NB4 (cell line): ENCODE measurements around the gene PLXNA2.

Experiments used
- DNase-seq: peaks from one replicate; pipeline ENCODE4 v3.0.0; 2010; ENCODE audit warnings: low read depth
- H3K4me3 ChIP-seq: one replicate; pipeline ENCODE4 v1.5.1; 2011; ENCODE audit warnings: mild to moderate bottlenecking, low read depth, low read length, moderate library complexity
- MYC ChIP-seq: IDR thresholded peaks from 2 replicates; pipeline ENCODE4 v1.6.1; 2011; ENCODE audit warnings: low read depth, low read length
- POLR2A ChIP-seq: IDR thresholded peaks from 2 replicates; pipeline ENCODE4 v1.6.1; 2011; ENCODE audit warnings: mild to moderate bottlenecking; ENCODE audit not compliant: insufficient read length; ENCODE audit errors: extremely low read depth
- TF ChIP-seq, protein P1 (sequence below): IDR thresholded peaks from one replicate; pipeline ENCODE4 v1.5.1; 2012; ENCODE audit warnings: low read depth, low read length
- TF ChIP-seq, protein P2 (sequence below): IDR thresholded peaks from 2 replicates; pipeline ENCODE4 v1.6.1; 2011; ENCODE audit warnings: low read depth, low read length

PLXNA2 gene

DNA sequence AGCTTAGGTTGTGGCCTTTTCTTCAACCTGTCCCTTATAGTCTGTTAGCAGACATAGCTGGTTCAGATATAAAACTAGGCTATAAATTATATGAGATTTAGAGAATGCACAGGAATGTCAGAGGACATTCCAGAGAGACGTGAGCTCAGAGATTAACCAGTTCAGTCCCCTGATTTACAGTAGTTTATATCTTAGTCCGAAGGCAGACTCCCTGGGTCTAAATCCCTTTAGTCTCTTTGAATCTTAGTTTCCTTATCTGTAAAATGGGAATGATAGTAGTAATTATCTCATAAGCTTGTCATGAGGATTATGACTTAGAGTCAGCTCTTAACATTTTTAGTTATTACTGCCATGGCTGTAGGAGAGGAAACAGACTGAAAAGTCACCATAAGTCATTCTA is 45.5 kb upstream of the PLXNA2 start:
- TF ChIP-seq MYC (no peak), POLR2A (no peak)
- TF ChIP-seq, protein P1, sequence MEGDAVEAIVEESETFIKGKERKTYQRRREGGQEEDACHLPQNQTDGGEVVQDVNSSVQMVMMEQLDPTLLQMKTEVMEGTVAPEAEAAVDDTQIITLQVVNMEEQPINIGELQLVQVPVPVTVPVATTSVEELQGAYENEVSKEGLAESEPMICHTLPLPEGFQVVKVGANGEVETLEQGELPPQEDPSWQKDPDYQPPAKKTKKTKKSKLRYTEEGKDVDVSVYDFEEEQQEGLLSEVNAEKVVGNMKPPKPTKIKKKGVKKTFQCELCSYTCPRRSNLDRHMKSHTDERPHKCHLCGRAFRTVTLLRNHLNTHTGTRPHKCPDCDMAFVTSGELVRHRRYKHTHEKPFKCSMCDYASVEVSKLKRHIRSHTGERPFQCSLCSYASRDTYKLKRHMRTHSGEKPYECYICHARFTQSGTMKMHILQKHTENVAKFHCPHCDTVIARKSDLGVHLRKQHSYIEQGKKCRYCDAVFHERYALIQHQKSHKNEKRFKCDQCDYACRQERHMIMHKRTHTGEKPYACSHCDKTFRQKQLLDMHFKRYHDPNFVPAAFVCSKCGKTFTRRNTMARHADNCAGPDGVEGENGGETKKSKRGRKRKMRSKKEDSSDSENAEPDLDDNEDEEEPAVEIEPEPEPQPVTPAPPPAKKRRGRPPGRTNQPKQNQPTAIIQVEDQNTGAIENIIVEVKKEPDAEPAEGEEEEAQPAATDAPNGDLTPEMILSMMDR = no peak
- TF ChIP-seq, protein P2, sequence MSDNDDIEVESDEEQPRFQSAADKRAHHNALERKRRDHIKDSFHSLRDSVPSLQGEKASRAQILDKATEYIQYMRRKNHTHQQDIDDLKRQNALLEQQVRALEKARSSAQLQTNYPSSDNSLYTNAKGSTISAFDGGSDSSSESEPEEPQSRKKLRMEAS = no peak

DNA sequence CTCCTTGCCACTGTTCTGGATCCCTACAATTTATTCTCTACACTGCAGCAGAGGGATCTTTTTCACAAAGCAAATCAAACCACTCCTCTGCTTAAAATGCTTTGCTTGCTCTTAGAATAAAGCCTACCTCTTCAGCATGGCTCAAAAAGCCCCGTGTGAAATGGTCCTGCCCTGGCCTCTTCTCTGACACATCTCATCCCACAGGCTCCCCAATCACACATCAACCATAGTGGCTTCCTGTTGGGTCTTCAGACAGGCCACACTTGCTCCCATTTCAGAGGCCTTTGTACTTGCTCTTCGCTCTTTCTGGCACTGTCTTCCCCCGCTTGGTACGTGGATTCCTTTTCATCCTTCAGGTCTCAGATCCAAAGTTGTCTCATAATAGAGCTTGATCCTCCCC is 44.3 kb upstream of the PLXNA2 start:
- TF ChIP-seq, protein P1 = no peak
- TF ChIP-seq POLR2A = no peak
- TF ChIP-seq MYC = no peak
- TF ChIP-seq, protein P2 = no peak
- DNase-seq = no peak
- H3K4me3 ChIP-seq = no peak overlapping the region

More for the DNA sequence above, 45.5 kb upstream of the PLXNA2 start:
- no peak for DNase-seq
- no peak overlapping the region for H3K4me3 ChIP-seq

DNA sequence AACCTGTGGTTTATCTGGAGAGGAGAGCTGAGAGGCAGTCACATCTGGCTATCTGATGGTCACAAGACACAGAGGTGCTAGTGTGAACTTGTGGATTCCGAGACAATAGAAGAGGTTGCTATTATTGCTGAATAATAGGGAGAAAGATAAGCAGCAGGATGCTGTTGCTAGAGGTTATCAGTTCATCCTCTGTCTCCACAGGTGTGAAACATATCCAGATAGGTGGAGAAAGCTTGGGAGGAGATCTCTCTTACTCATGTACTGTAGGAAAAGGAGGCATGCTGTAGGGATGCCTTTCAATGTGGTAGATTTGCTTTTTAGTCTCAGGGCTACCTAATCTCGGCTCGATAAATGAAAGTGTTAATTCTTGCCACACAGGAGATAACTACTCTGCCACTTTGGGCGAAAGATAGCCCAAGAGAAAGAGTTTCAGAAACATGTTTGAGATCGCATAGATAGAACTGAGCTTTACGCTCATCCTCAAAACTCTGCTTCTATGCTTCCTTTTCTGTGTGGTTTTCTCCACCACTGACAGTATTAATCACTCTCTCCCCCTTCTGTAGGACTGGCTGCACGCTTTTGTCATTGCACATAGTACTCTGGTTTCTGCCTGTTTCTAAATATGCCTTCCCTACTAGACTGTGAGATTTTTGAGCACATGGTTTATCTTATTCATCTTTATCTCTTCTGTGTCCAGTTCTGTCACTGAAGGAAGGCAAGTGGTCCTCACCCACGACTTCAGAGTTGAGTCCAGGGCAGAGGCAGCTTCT is 36.7 kb upstream of the PLXNA2 start:
- no peak for DNase-seq
- H3K4me3 ChIP-seq = no peak overlapping the region
- TF ChIP-seq, protein P1 = no peak
- no peak for TF ChIP-seq POLR2A

DNA sequence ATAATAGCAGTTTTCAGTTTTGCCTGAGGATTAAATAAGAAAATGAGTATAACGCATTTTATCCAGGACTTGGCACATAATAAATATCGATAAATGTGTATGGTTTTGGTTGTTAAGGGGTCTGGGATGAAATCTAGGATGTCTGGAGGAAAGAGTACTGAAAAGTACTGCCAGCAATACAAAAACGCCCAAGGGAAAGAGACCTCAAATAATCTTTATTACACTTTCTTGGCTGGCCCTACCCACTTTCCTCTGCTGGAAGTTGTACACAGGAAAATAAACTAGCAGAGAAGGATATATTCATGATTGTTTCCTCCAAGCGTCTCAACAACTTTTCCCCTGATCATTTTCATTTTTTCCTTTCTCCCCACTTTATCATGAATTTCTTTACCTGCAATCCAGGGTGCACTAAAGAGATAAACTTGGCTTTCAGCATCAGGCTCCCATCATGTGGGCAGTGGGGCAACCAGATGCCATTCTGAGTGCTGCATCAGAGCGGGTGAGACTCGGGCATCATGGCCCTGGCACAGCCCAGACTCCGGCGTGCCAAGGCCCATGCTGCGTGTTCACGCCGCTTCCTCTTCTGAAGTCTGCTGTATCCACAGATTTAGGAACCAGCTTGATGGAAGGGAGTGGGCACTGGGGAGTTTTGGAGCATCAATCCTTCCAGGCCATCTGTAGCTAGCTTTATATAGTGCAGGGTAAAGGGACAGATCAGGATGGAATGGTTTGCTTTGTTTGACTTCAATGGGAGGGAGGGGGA is 35.8 kb upstream of the PLXNA2 start:
- TF ChIP-seq, protein P2 = no peak
- TF ChIP-seq POLR2A = no peak
- TF ChIP-seq, protein P1 = no peak
- TF ChIP-seq MYC = no peak
- no peak for DNase-seq
- no peak overlapping the region for H3K4me3 ChIP-seq

DNA sequence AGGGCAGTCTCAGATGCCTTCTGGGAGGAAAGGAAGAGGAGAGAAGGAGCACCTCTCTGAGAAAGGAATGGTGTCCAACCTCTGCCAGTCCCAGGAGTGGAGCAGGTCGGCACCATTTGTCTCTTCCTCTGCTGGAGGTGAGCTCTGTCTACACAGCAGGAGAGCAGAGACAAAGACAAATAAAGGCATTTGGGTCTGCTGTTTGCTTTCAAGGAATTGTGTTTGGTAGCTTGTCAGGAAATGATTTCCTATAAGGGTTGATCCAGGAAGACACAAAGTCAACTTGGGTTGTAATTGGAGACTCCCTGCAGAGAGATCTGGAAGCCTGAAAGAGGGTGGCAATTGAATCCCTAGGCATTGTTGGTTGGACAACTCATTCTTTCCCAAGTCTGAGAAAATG is 34.5 kb upstream of the PLXNA2 start:
- TF ChIP-seq, protein P2 = no peak
- TF ChIP-seq, protein P1 = no peak
- TF ChIP-seq MYC (no peak), POLR2A (no peak)

More for the DNA sequence above, 34.5 kb upstream of the PLXNA2 start:
- no peak overlapping the region for H3K4me3 ChIP-seq
- DNase-seq = no peak
